ENCODE measurements around the gene ZBTB7C. TPM values are rescaled to one million over a fixed set of nuclear protein-coding genes. Genes with fewer than 3 reads are reported as not detected.
A peak's percentile ranks its signal among the peaks of the same experiment; 100 is the strongest.

Gene ZBTB7C
- polyA plus RNA-seq, 1 of the 3 experiments (the other 2 are of a cell fraction) = 0.05 TPM

DNA sequence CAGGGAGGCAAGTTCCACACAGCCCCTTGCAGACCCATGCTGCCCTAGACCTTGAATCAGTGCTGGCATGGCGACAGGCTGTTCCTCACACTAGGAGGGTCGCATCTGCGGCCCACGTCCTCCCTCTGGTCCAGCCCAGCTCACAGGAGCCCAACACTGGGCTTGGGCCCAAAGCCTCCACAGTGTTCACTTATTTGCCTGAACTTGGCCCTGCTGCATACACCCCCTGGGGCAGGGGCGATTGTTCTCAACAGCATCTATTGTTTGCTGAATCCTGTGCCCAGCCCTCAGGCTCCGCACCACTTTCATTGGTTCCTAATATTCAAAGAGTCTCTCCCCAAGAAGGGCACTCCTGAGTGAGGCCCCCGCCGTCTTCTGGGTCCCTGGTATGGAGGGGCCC is 90.7 kb downstream of the ZBTB7C start (continued):
- TF ChIP-seq, protein P1, sequence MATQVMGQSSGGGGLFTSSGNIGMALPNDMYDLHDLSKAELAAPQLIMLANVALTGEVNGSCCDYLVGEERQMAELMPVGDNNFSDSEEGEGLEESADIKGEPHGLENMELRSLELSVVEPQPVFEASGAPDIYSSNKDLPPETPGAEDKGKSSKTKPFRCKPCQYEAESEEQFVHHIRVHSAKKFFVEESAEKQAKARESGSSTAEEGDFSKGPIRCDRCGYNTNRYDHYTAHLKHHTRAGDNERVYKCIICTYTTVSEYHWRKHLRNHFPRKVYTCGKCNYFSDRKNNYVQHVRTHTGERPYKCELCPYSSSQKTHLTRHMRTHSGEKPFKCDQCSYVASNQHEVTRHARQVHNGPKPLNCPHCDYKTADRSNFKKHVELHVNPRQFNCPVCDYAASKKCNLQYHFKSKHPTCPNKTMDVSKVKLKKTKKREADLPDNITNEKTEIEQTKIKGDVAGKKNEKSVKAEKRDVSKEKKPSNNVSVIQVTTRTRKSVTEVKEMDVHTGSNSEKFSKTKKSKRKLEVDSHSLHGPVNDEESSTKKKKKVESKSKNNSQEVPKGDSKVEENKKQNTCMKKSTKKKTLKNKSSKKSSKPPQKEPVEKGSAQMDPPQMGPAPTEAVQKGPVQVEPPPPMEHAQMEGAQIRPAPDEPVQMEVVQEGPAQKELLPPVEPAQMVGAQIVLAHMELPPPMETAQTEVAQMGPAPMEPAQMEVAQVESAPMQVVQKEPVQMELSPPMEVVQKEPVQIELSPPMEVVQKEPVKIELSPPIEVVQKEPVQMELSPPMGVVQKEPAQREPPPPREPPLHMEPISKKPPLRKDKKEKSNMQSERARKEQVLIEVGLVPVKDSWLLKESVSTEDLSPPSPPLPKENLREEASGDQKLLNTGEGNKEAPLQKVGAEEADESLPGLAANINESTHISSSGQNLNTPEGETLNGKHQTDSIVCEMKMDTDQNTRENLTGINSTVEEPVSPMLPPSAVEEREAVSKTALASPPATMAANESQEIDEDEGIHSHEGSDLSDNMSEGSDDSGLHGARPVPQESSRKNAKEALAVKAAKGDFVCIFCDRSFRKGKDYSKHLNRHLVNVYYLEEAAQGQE (IDR thresholded peaks at IDR 0.05; ENCODE audit: low read depth, low read length) = no peak

DNA sequence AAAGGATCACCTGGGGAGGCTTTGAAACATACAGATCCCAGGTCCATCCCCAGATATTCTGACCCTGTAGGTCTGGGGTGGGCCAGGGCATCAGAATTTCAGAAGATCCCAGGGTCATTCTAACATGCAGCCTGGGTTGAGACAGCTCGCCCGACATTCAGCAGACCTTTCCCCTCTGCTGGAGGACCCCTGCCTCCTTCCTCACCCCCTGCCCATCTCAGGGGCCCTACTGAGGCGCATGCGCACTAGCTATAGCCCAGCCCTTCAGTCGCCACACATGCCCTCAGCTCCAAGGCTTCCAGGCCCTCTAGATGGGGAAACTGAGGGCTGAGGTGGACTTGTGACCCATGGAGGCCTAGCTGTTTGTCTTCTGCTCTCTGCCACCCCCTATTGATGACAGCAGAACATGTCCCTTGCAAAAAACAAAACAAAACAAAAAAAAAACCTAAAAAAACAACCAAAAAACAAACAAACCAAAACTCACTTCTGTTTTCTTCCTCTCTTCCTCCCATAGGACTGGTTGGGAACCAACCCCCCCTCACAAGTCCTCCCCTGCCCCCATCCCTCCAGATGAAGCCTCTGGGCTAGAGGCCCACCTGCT is 91.3 kb downstream of the ZBTB7C start:
- H3K4me1 ChIP-seq (ENCODE audit: control insufficient read depth in 1 of 2, insufficient read depth in 2 of 2, low read depth in 1 of 2, low read length in 1 of 2) = peaks cover 14 to 27% of the 10 kb centered on the region in 2 experiments; a peak in 3 of 4 replicates
- H3K9ac ChIP-seq = no peak overlapping the region
- no peak overlapping the region for H2AFZ ChIP-seq (ENCODE audit: low read depth)
- no peak overlapping the region for H3K27ac ChIP-seq (ENCODE audit: low read depth in 2 of 2, low read length in 1 of 2)
- 0 out of 2 replicates have a peak, but pooled peaks have one; percentile 12 for TF ChIP-seq RAD21 (IDR thresholded peaks at IDR 0.05; ENCODE audit: low read length)
- TF ChIP-seq, protein P1 (IDR thresholded peaks at IDR 0.05; ENCODE audit: low read depth, low read length) = no peak
- TF ChIP-seq, protein P2, sequence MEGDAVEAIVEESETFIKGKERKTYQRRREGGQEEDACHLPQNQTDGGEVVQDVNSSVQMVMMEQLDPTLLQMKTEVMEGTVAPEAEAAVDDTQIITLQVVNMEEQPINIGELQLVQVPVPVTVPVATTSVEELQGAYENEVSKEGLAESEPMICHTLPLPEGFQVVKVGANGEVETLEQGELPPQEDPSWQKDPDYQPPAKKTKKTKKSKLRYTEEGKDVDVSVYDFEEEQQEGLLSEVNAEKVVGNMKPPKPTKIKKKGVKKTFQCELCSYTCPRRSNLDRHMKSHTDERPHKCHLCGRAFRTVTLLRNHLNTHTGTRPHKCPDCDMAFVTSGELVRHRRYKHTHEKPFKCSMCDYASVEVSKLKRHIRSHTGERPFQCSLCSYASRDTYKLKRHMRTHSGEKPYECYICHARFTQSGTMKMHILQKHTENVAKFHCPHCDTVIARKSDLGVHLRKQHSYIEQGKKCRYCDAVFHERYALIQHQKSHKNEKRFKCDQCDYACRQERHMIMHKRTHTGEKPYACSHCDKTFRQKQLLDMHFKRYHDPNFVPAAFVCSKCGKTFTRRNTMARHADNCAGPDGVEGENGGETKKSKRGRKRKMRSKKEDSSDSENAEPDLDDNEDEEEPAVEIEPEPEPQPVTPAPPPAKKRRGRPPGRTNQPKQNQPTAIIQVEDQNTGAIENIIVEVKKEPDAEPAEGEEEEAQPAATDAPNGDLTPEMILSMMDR (IDR thresholded peaks at IDR 0.05) = peak; percentile 16; the same call in 1 of the 2 replicates
- no peak for DNase-seq
- no peaks in the 10 kb centered on the region for H4K20me1 ChIP-seq (ENCODE audit: insufficient read depth)
- no peak overlapping the region for H3K4me3 ChIP-seq (ENCODE audit: low read depth in 2 of 2, low read length in 1 of 2)
- no peak overlapping the region for H3K4me2 ChIP-seq
- ChIA-PET POLR2A (no interaction called here), CTCF (interaction anchor here (0.6 to 2.0 kb wide), 10 partner anchors 10 to 287 kb away, joined by 3 to 8 read pairs (median 4); no protein-coding TSS in a partner anchor)
- H3K79me2 ChIP-seq (ENCODE audit: insufficient read depth) = no peaks in the 10 kb centered on the region
- no peaks in the 10 kb centered on the region for H3K36me3 ChIP-seq (replicated peaks in 1 of 2; ENCODE audit: control insufficient read depth in 1 of 2, insufficient read depth in 2 of 2, low read length in 1 of 2)
- WGBS (ENCODE audit: low lambda C conversion rate) = 95% methylated on average over 5 of the region's 5 CpGs
- peaks cover 2% of the 10 kb centered on the region for H3F3A ChIP-seq (replicated peaks; ENCODE audit: insufficient read depth)
- no peaks in the 10 kb centered on the region for H3K27me3 ChIP-seq (ENCODE audit: insufficient read depth)
- no peaks in the 10 kb centered on the region for H3K9me3 ChIP-seq
- H3K9me2 ChIP-seq = no peaks in the 10 kb centered on the region

Data from SK-N-SH (cell line).